Raji (cell line): ENCODE measurements around the gene MAGEB1.

Experiments
- POLR2A ChIP-seq: IDR thresholded peaks from 2 replicates; pipeline ENCODE4 v1.6.1; 2011; ENCODE audit warnings: low read depth, low read length, control low read depth; ENCODE audit not compliant: insufficient read depth

Gene MAGEB1

GRCh38 chrX:30270639-30271038, 23.7 kb downstream of the MAGEB1 start:
- no peak for TF ChIP-seq POLR2A

GRCh38 chrX:30275498-30275897, 28.6 kb downstream of the MAGEB1 start:
- TF ChIP-seq POLR2A = no peak

GRCh38 chrX:30278365-30278764, 31.4 kb downstream of the MAGEB1 start:
- no peak for TF ChIP-seq POLR2A

GRCh38 chrX:30280428-30280827, 33.5 kb downstream of the MAGEB1 start:
- no peak for TF ChIP-seq POLR2A

- no peak for TF ChIP-seq POLR2A
Observed at GRCh38 chrX:30282527-30282926, 35.6 kb downstream of the MAGEB1 start.

GRCh38 chrX:30283456-30284200, 36.7 kb downstream of the MAGEB1 start:
- TF ChIP-seq POLR2A = no peak

- TF ChIP-seq POLR2A = no peak
Observed at GRCh38 chrX:30296408-30297254, 49.7 kb downstream of the MAGEB1 start.

GRCh38 chrX:30301208-30301607, 54.3 kb downstream of the MAGEB1 start:
- no peak for TF ChIP-seq POLR2A
